KOPT-K1 (cell line): ENCODE data around the gene DHTKD1.
"Not testable (repeated sequence)": the region's sequence is repeated elsewhere in the genome, so short reads cannot be mapped to it uniquely, and the experiment has no call there.

Source experiments
- H3K27ac ChIP-seq: fragments of 200-600 bp; sonication (generic); 2 replicates; pipeline ENCODE4 v1.5.1; 2016; ENCODE audit warnings: antibody characterized with exemption, mild to moderate bottlenecking, low read depth, low read length; ENCODE audit not compliant: poor library complexity, severe bottlenecking
- H3K36me3 ChIP-seq: fragments of 200-600 bp; sonication (generic); 2 replicates; pipeline ENCODE4 v1.5.1; 2017; ENCODE audit warnings: antibody characterized with exemption, mild to moderate bottlenecking, low read length, moderate library complexity; ENCODE audit not compliant: insufficient read depth
- H3K9me3 ChIP-seq: fragments of 200-600 bp; sonication (generic); 2 replicates; pipeline ENCODE4 v1.5.1; 2017; ENCODE audit warnings: antibody characterized with exemption, low read length, mild to moderate bottlenecking; ENCODE audit not compliant: insufficient read depth, poor library complexity, severe bottlenecking

The DHTKD1 gene

GRCh38 chr10:12154516-12154915 lies 85.8 kb downstream of the DHTKD1 start:
- H3K27ac ChIP-seq, result no peak overlapping the region
- H3K9me3 ChIP-seq, result no peaks in the 10 kb centered on the region
- H3K36me3 ChIP-seq, result peaks cover 65% of the 10 kb centered on the region

- peaks cover 72% of the 10 kb centered on the region for H3K36me3 ChIP-seq
- H3K27ac ChIP-seq, result no peak overlapping the region
- no peaks in the 10 kb centered on the region for H3K9me3 ChIP-seq
These were observed 87.8 kb downstream of the DHTKD1 start for GRCh38 chr10:12156367-12157123.

- Histone ChIP-seq H3K27ac (no peak overlapping the region), H3K9me3 (no peaks in the 10 kb centered on the region), H3K36me3 (peaks cover 86% of the 10 kb centered on the region)
These were observed 89.4 kb downstream of the DHTKD1 start for GRCh38 chr10:12158111-12158510.

- Histone ChIP-seq H3K27ac (no peak overlapping the region), H3K9me3 (no peaks in the 10 kb centered on the region), H3K36me3 (peaks cover 90% of the 10 kb centered on the region)
These were observed 91.9 kb downstream of the DHTKD1 start for GRCh38 chr10:12160664-12161063.

- no peaks in the 10 kb centered on the region for H3K9me3 ChIP-seq
- no peak overlapping the region for H3K27ac ChIP-seq
- peaks cover 95% of the 10 kb centered on the region for H3K36me3 ChIP-seq
These were observed 94.2 kb downstream of the DHTKD1 start for GRCh38 chr10:12162927-12163326.

GRCh38 chr10:12164085-12164484 lies 95.3 kb downstream of the DHTKD1 start:
- Histone ChIP-seq H3K36me3 (peaks cover 95% of the 10 kb centered on the region), H3K27ac (no peak overlapping the region), H3K9me3 (no peaks in the 10 kb centered on the region)

GRCh38 chr10:12165036-12165435 lies 96.3 kb downstream of the DHTKD1 start:
- Histone ChIP-seq H3K9me3 (no peaks in the 10 kb centered on the region), H3K27ac (no peak overlapping the region), H3K36me3 (peaks cover 95% of the 10 kb centered on the region)

- Histone ChIP-seq H3K9me3 (no peaks in the 10 kb centered on the region), H3K36me3 (peaks cover 98% of the 10 kb centered on the region), H3K27ac (no peak overlapping the region)
These were observed 97.4 kb downstream of the DHTKD1 start for GRCh38 chr10:12165999-12166775.

GRCh38 chr10:12171512-12171911 lies 102.8 kb downstream of the DHTKD1 start:
- H3K36me3 ChIP-seq, result peaks cover 95% of the 10 kb centered on the region
- H3K27ac ChIP-seq, H3K9me3 ChIP-seq: not testable (repeated sequence)
